HEK293T (cell line): ENCODE results near the gene EPS8.

ENCODE experiments used
- BHLHE40 ChIP-seq: fragments of 450-650 bp; IDR thresholded peaks from 2 replicates; pipeline ENCODE4 v1.6.1; 2016; ENCODE audit warnings: mild to moderate bottlenecking, moderate library complexity, borderline replicate concordance
- FOXK2 ChIP-seq: fragments of 450-650 bp; IDR thresholded peaks from 2 replicates; pipeline ENCODE4 v1.6.1; 2016; ENCODE audit warnings: mild to moderate bottlenecking
- SP1 ChIP-seq: fragments of 450-650 bp; IDR thresholded peaks from 2 replicates; pipeline ENCODE4 v1.6.1; 2017

- TF ChIP-seq FOXK2 = no peak
- TF ChIP-seq BHLHE40 = no peak
- no peak for TF ChIP-seq SP1
Measured at GRCh38 chr12:15583804-15584203, 205.4 kb downstream of the EPS8 start.
